HepG2 (cell line): Measurements from ENCODE around the gene ZNF385B. TPM values are rescaled to one million over a fixed set of nuclear protein-coding genes. Genes with fewer than 3 reads are reported as not detected.

Experiments used
- FOXK1 ChIP-seq: sonication (generic); formaldehyde crosslinking; IDR thresholded peaks from 2 replicates; pipeline ENCODE4 v1.4.0; 2020; ENCODE audit warnings: low read depth, missing genetic modification reagents, borderline replicate concordance
- NFIB ChIP-seq: sonication (generic); formaldehyde crosslinking; IDR thresholded peaks from 2 replicates; pipeline ENCODE4 v1.9.0; 2021; ENCODE audit warnings: missing genetic modification reagents, mild to moderate bottlenecking, borderline replicate concordance
- RBM22 ChIP-seq: fragments of 200-400 bp; formaldehyde crosslinking; optimal IDR thresholded peaks from 2 replicates; pipeline ENCODE3; 2017; ENCODE audit warnings: mild to moderate bottlenecking, low read length, moderate library complexity
- ZIK1 ChIP-seq: sonication (generic); formaldehyde crosslinking; IDR thresholded peaks from 2 replicates; pipeline ENCODE4 v1.5.0; 2020; ENCODE audit warnings: mild to moderate bottlenecking, low read depth, missing genetic modification reagents, borderline replicate concordance
- ZNF17 ChIP-seq: sonication (generic); formaldehyde crosslinking; IDR thresholded peaks from 2 replicates; pipeline ENCODE4 v1.5.0; 2020; ENCODE audit warnings: mild to moderate bottlenecking, missing genetic modification reagents
- ZNF441 ChIP-seq: sonication (generic); formaldehyde crosslinking; IDR thresholded peaks from 2 replicates; pipeline ENCODE4 v1.7.0; 2021; ENCODE audit warnings: missing genetic modification reagents, borderline replicate concordance
- ZNF564 ChIP-seq: sonication (generic); formaldehyde crosslinking; IDR thresholded peaks from 2 replicates; pipeline ENCODE4 v1.8.1; 2023; ENCODE audit warnings: mild to moderate bottlenecking, missing genetic modification reagents
- polyA plus RNA-seq, 8 experiments: library from polyadenylated mRNA; depleted of rRNA in 3 of 8; stranded (reverse) in 7 of 8; unstranded in 1 of 8; fragments of >200 nt; fragmentation: Illumina TruSeq in 4 of 8; extraction: Trizol in 4 of 8; gene quantifications; 2 replicates each; pipeline versions ENCODE4 v1.2.1 to v1.2.3, GENCODE V29; 2011 to 2016; ENCODE audit warnings: low read depth in 4 of 8, missing spikeins in 1 of 8, mixed read lengths in 1 of 8; ENCODE audit not compliant: insufficient read depth in 1 of 8
- total RNA-seq, 5 experiments: library from RNA; depleted of rRNA; stranded (reverse); fragments of >200 nt; fragmentation: Illumina TruSeq; extraction: Trizol; gene quantifications; 2 replicates each; pipeline ENCODE4 v1.2.3, GENCODE V29; 2016; ENCODE audit warnings: low read depth in 1 of 5
- TF ChIP-seq, protein P1 (sequence below): sonication (generic); formaldehyde crosslinking; IDR thresholded peaks from 2 replicates; pipeline ENCODE4 v1.4.0; 2020; ENCODE audit warnings: missing genetic modification reagents
- TF ChIP-seq, protein P2 (sequence below), 2 experiments: fragments of 450-650 bp in 1 of 2; sonication (generic) in 1 of 2; formaldehyde crosslinking in 1 of 2; IDR thresholded peaks; 2 replicates each; pipeline versions ENCODE4 v1.6.1 to v1.8.0; 2016 to 2022; ENCODE audit warnings: antibody characterized with exemption in 1 of 2, mild to moderate bottlenecking in 1 of 2, missing genetic modification reagents in 1 of 2
- TF ChIP-seq, protein P3 (sequence below): sonication (generic); formaldehyde crosslinking; IDR thresholded peaks from 2 replicates; pipeline ENCODE4 v1.5.0; 2020; ENCODE audit warnings: missing genetic modification reagents

ZNF385B gene
- total and polyA plus RNA-seq, 2 of the 13 experiments (the other 11 are each of a cell fraction or from before 2014, with no cell fraction given) = 3.3 to 6.7 TPM

DNA sequence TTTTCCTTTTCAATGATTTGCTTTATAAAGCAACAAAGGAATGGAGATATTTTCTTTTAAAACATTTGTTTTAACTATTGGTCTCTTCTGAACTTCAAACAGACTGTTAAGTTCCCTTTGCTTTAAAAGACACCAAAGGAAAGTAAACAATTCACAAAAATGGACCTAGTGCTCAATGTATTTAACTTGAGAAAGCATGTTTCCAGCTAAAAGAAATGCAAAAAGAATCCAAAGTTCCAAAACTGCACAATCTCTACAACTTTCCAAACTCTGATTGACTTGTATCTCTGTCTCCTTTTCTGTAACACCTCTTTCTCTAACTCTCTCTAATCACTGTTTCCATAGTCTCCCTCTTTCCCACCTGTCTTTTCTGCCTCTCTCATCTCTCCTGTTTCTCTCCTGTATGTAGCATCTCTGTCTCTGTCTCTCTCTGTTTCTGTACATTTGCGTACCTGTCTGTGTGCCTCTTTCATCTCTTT is 301.1 kb downstream of the ZNF385B start (continued):
- TF ChIP-seq, protein P1, sequence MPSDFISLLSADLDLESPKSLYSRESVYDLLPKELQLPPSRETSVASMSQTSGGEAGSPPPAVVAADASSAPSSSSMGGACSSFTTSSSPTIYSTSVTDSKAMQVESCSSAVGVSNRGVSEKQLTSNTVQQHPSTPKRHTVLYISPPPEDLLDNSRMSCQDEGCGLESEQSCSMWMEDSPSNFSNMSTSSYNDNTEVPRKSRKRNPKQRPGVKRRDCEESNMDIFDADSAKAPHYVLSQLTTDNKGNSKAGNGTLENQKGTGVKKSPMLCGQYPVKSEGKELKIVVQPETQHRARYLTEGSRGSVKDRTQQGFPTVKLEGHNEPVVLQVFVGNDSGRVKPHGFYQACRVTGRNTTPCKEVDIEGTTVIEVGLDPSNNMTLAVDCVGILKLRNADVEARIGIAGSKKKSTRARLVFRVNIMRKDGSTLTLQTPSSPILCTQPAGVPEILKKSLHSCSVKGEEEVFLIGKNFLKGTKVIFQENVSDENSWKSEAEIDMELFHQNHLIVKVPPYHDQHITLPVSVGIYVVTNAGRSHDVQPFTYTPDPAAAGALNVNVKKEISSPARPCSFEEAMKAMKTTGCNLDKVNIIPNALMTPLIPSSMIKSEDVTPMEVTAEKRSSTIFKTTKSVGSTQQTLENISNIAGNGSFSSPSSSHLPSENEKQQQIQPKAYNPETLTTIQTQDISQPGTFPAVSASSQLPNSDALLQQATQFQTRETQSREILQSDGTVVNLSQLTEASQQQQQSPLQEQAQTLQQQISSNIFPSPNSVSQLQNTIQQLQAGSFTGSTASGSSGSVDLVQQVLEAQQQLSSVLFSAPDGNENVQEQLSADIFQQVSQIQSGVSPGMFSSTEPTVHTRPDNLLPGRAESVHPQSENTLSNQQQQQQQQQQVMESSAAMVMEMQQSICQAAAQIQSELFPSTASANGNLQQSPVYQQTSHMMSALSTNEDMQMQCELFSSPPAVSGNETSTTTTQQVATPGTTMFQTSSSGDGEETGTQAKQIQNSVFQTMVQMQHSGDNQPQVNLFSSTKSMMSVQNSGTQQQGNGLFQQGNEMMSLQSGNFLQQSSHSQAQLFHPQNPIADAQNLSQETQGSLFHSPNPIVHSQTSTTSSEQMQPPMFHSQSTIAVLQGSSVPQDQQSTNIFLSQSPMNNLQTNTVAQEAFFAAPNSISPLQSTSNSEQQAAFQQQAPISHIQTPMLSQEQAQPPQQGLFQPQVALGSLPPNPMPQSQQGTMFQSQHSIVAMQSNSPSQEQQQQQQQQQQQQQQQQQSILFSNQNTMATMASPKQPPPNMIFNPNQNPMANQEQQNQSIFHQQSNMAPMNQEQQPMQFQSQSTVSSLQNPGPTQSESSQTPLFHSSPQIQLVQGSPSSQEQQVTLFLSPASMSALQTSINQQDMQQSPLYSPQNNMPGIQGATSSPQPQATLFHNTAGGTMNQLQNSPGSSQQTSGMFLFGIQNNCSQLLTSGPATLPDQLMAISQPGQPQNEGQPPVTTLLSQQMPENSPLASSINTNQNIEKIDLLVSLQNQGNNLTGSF (CRISPR knock-in tag) = no peak
- TF ChIP-seq FOXK1 = no peak
- no peak for TF ChIP-seq ZNF441 (CRISPR knock-in tag)
- TF ChIP-seq, protein P2, sequence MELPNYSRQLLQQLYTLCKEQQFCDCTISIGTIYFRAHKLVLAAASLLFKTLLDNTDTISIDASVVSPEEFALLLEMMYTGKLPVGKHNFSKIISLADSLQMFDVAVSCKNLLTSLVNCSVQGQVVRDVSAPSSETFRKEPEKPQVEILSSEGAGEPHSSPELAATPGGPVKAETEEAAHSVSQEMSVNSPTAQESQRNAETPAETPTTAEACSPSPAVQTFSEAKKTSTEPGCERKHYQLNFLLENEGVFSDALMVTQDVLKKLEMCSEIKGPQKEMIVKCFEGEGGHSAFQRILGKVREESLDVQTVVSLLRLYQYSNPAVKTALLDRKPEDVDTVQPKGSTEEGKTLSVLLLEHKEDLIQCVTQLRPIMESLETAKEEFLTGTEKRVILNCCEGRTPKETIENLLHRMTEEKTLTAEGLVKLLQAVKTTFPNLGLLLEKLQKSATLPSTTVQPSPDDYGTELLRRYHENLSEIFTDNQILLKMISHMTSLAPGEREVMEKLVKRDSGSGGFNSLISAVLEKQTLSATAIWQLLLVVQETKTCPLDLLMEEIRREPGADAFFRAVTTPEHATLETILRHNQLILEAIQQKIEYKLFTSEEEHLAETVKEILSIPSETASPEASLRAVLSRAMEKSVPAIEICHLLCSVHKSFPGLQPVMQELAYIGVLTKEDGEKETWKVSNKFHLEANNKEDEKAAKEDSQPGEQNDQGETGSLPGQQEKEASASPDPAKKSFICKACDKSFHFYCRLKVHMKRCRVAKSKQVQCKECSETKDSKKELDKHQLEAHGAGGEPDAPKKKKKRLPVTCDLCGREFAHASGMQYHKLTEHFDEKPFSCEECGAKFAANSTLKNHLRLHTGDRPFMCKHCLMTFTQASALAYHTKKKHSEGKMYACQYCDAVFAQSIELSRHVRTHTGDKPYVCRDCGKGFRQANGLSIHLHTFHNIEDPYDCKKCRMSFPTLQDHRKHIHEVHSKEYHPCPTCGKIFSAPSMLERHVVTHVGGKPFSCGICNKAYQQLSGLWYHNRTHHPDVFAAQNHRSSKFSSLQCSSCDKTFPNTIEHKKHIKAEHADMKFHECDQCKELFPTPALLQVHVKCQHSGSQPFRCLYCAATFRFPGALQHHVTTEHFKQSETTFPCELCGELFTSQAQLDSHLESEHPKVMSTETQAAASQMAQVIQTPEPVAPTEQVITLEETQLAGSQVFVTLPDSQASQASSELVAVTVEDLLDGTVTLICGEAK (IDR thresholded peaks at IDR 0.05) = no peak
- TF ChIP-seq, protein P2 (CRISPR knock-in tag; IDR thresholded peaks at IDR 0.05) = no peak
- TF ChIP-seq, protein P3, sequence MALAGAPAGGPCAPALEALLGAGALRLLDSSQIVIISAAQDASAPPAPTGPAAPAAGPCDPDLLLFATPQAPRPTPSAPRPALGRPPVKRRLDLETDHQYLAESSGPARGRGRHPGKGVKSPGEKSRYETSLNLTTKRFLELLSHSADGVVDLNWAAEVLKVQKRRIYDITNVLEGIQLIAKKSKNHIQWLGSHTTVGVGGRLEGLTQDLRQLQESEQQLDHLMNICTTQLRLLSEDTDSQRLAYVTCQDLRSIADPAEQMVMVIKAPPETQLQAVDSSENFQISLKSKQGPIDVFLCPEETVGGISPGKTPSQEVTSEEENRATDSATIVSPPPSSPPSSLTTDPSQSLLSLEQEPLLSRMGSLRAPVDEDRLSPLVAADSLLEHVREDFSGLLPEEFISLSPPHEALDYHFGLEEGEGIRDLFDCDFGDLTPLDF (CRISPR knock-in tag) = no peak
- TF ChIP-seq NFIB (CRISPR knock-in tag) = no peak
- no peak for TF ChIP-seq ZNF564 (CRISPR knock-in tag)
- TF ChIP-seq ZNF17 (CRISPR knock-in tag) = no peak
- no peak for TF ChIP-seq ZIK1 (CRISPR knock-in tag)
- TF ChIP-seq RBM22 = no peak
